HCT116 (cell line): Measurements from ENCODE around the gene SCN3B.

Experiments
- CEBPB ChIP-seq: IDR thresholded peaks from 2 replicates; pipeline ENCODE4 v1.6.1; 2012; ENCODE audit warnings: low read depth
- EZH2 ChIP-seq: fragments of 200-600 bp; sonication (generic); IDR thresholded peaks from 2 replicates; pipeline ENCODE4 v1.6.1; 2017; ENCODE audit warnings: antibody characterized with exemption, mixed run types
- EZH2phosphoT487 ChIP-seq: fragments of 200-600 bp; IDR thresholded peaks from 2 replicates; pipeline ENCODE4 v1.6.1; 2018; ENCODE audit warnings: antibody characterized with exemption, borderline replicate concordance
- JUND ChIP-seq: IDR thresholded peaks from 2 replicates; pipeline ENCODE4 v1.6.1; 2012
- POLR2A ChIP-seq: IDR thresholded peaks from 2 replicates; pipeline ENCODE4 v1.7.0; 2011; ENCODE audit warnings: borderline replicate concordance; ENCODE audit not compliant: insufficient read depth, insufficient read length; ENCODE audit errors: extremely low read depth
- POLR2AphosphoS5 ChIP-seq: IDR thresholded peaks from 2 replicates; pipeline ENCODE4 v1.6.1; 2011; ENCODE audit warnings: mild to moderate bottlenecking, low read depth, low read length, moderate library complexity
- RAD21 ChIP-seq: IDR thresholded peaks from 2 replicates; pipeline ENCODE4 v1.6.1; 2012; ENCODE audit warnings: low read depth, mild to moderate bottlenecking
- SRF ChIP-seq: IDR thresholded peaks from 2 replicates; pipeline ENCODE4 v1.6.1; 2012; ENCODE audit warnings: low read depth
- TCF7L2 ChIP-seq: IDR thresholded peaks from 2 replicates; pipeline ENCODE4 v1.7.0; 2011; ENCODE audit warnings: borderline replicate concordance, inconsistent platforms; ENCODE audit not compliant: insufficient read depth, insufficient read length; ENCODE audit errors: extremely low read depth
- YY1 ChIP-seq: IDR thresholded peaks from 2 replicates; pipeline ENCODE4 v1.6.1; 2011; ENCODE audit warnings: low read length, low read depth, moderate library complexity, mild to moderate bottlenecking; ENCODE audit not compliant: insufficient replicate concordance; ENCODE audit errors: extremely low read depth
- ZNF274 ChIP-seq: fragments of 200-500 bp; sonication (Bioruptor generic); IDR thresholded peaks from 2 replicates; pipeline ENCODE4 v1.6.1; 2014; ENCODE audit warnings: mild to moderate bottlenecking, low read depth, low read length, inconsistent platforms
- TF ChIP-seq, protein P1 (sequence below), 3 experiments: fragments of 200-600 bp in 1 of 3; sonication (generic) in 1 of 3; IDR thresholded peaks in 2 of 3; conservative IDR thresholded peaks in 1 of 3; 2 replicates each; pipeline ENCODE4 v1.5.1; 2012 to 2017; ENCODE audit warnings: low read depth in 2 of 3, low read length in 2 of 3, antibody characterized with exemption in 1 of 3, borderline replicate concordance in 1 of 3, control low read depth in 1 of 3, mild to moderate bottlenecking in 1 of 3, mixed read lengths in 1 of 3, mixed run types in 1 of 3, moderate library complexity in 1 of 3; ENCODE audit not compliant: insufficient read depth in 1 of 3
- TF ChIP-seq, protein P2 (sequence below): IDR thresholded peaks from 2 replicates; pipeline ENCODE4 v1.6.1; 2012

DNA sequence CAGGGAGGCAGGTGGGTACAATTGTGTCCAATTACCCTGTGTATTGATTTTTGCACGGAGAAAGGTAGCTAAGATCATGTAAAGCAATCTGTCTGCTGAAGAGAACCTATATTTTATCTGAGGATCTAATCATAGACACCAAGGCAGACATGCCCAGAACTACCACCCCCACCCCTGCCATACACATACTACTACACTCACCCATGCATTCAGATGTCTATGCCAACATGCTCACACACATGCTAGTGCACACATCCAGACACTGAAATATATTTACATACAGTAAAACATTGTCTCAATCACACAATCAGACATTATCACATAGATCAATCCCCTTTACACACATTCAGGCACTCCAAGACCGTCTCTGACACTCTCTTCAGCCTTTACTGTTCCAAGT is 1.8 kb downstream of the SCN3B start:
- TF ChIP-seq EZH2phosphoT487: no peak
- TF ChIP-seq CEBPB: no peak
- no peak for TF ChIP-seq JUND
- no peak for TF ChIP-seq EZH2
- TF ChIP-seq TCF7L2: no peak
- TF ChIP-seq, protein P1, sequence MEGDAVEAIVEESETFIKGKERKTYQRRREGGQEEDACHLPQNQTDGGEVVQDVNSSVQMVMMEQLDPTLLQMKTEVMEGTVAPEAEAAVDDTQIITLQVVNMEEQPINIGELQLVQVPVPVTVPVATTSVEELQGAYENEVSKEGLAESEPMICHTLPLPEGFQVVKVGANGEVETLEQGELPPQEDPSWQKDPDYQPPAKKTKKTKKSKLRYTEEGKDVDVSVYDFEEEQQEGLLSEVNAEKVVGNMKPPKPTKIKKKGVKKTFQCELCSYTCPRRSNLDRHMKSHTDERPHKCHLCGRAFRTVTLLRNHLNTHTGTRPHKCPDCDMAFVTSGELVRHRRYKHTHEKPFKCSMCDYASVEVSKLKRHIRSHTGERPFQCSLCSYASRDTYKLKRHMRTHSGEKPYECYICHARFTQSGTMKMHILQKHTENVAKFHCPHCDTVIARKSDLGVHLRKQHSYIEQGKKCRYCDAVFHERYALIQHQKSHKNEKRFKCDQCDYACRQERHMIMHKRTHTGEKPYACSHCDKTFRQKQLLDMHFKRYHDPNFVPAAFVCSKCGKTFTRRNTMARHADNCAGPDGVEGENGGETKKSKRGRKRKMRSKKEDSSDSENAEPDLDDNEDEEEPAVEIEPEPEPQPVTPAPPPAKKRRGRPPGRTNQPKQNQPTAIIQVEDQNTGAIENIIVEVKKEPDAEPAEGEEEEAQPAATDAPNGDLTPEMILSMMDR (IDR thresholded peaks at IDR 0.05 in 2 of 3, conservative IDR thresholded peaks at IDR 0.05 in 1 of 3; ENCODE audit: borderline replicate concordance in 1 of 3, insufficient read depth in 1 of 3, low read depth in 2 of 3, low read length in 2 of 3): no peak
- no peak for TF ChIP-seq POLR2AphosphoS5
- no peak for TF ChIP-seq POLR2A
- TF ChIP-seq YY1: no peak
- no peak for TF ChIP-seq ZNF274
- TF ChIP-seq, protein P2, sequence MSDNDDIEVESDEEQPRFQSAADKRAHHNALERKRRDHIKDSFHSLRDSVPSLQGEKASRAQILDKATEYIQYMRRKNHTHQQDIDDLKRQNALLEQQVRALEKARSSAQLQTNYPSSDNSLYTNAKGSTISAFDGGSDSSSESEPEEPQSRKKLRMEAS: no peak
- no peak for TF ChIP-seq SRF
- no peak for TF ChIP-seq RAD21
